ENCODE measurements around the gene LGALS1.
"Not testable (repeated sequence)": the region's sequence is repeated elsewhere in the genome, so short reads cannot be mapped to it uniquely, and the experiment has no call there.

Gene LGALS1

GRCh38 chr22:37650463-37651136 lies 24.8 kb upstream of the LGALS1 start:
- Mint-ChIP-seq H3K27ac (no peak overlapping the region), H3K4me3 (no peak overlapping the region), H3K4me1 (ENCODE audit: low read depth) (no peaks in the 10 kb centered on the region), H3K9me3 (no peaks in the 10 kb centered on the region), H3K27me3 (ENCODE audit: low read depth) (no peaks in the 10 kb centered on the region), H3K36me3 (ENCODE audit: low read depth) (peaks cover 38% of the 10 kb centered on the region)

GRCh38 chr22:37654563-37655251 lies 20.7 kb upstream of the LGALS1 start:
- no peaks in the 10 kb centered on the region for H3K9me3 Mint-ChIP-seq
- peaks cover 11% of the 10 kb centered on the region for H3K4me1 Mint-ChIP-seq (ENCODE audit: low read depth)
- no peaks in the 10 kb centered on the region for H3K27me3 Mint-ChIP-seq (ENCODE audit: low read depth)
- peaks cover 29% of the 10 kb centered on the region for H3K36me3 Mint-ChIP-seq (ENCODE audit: low read depth)
- H3K4me3 Mint-ChIP-seq, result no peak overlapping the region
- no peak overlapping the region for H3K27ac Mint-ChIP-seq

DNA sequence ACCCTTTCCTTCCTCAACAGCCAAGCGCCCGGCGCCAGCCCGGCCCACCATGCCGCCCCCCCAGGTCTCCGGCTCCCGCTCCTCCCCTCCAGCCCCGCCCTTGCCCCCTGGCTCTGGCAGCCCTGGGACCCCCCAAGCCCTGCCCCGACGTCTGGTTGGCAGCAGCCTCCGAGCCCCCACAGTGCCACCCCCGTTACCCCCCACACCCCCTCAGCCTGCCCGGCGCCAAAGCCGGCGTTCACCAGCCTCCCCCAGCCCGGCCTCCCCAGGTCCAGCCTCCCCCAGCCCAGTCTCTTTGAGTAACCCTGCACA lies 20.2 kb upstream of the LGALS1 start:
- no peak overlapping the region for H3K27ac Mint-ChIP-seq
- no peak overlapping the region for H3K4me3 Mint-ChIP-seq
- H3K36me3 Mint-ChIP-seq (ENCODE audit: low read depth), result peaks cover 25% of the 10 kb centered on the region
- peaks cover 16% of the 10 kb centered on the region for H3K4me1 Mint-ChIP-seq (ENCODE audit: low read depth)
- no peaks in the 10 kb centered on the region for H3K9me3 Mint-ChIP-seq
- H3K27me3 Mint-ChIP-seq (ENCODE audit: low read depth), result no peaks in the 10 kb centered on the region

- not testable (repeated sequence) for H3K9me3 Mint-ChIP-seq; H3K4me3 Mint-ChIP-seq; H3K27me3 Mint-ChIP-seq (ENCODE audit: low read depth)
- Mint-ChIP-seq H3K27ac (peak overlapping the region; percentile 49), H3K4me1 (ENCODE audit: low read depth) (peaks cover 25% of the 10 kb centered on the region), H3K36me3 (ENCODE audit: low read depth) (peaks cover 22% of the 10 kb centered on the region)
Measured at GRCh38 chr22:37656583-37656982, 18.9 kb upstream of the LGALS1 start.

GRCh38 chr22:37657590-37658132 lies 17.8 kb upstream of the LGALS1 start:
- H3K27me3 Mint-ChIP-seq (ENCODE audit: low read depth), result no peaks in the 10 kb centered on the region
- H3K9me3 Mint-ChIP-seq, result no peaks in the 10 kb centered on the region
- H3K36me3 Mint-ChIP-seq (ENCODE audit: low read depth), result peaks cover 18% of the 10 kb centered on the region
- H3K27ac Mint-ChIP-seq, result peak overlapping the region; percentile 93
- H3K4me3 Mint-ChIP-seq, result peak overlapping the region; percentile 91
- H3K4me1 Mint-ChIP-seq (ENCODE audit: low read depth), result peaks cover 31% of the 10 kb centered on the region

GRCh38 chr22:37658133-37659065 lies 17.0 kb upstream of the LGALS1 start, which contains the start of gene PDXP:
Gene PDXP, plus strand, starts transcription at chr22:37658723. Its CDS starts 60 bp downstream, at chr22:37658783.
- H3K27ac Mint-ChIP-seq, result peak within 1 kb of the TSS; percentile 93
- H3K36me3 Mint-ChIP-seq (ENCODE audit: low read depth), result peaks cover 13% of the 10 kb centered on the region
- no peaks in the 10 kb centered on the region for H3K9me3 Mint-ChIP-seq
- H3K4me3 Mint-ChIP-seq, result peak within 1 kb of the TSS; percentile 91
- no peaks in the 10 kb centered on the region for H3K27me3 Mint-ChIP-seq (ENCODE audit: low read depth)
- H3K4me1 Mint-ChIP-seq (ENCODE audit: low read depth), result peaks cover 31% of the 10 kb centered on the region

DNA sequence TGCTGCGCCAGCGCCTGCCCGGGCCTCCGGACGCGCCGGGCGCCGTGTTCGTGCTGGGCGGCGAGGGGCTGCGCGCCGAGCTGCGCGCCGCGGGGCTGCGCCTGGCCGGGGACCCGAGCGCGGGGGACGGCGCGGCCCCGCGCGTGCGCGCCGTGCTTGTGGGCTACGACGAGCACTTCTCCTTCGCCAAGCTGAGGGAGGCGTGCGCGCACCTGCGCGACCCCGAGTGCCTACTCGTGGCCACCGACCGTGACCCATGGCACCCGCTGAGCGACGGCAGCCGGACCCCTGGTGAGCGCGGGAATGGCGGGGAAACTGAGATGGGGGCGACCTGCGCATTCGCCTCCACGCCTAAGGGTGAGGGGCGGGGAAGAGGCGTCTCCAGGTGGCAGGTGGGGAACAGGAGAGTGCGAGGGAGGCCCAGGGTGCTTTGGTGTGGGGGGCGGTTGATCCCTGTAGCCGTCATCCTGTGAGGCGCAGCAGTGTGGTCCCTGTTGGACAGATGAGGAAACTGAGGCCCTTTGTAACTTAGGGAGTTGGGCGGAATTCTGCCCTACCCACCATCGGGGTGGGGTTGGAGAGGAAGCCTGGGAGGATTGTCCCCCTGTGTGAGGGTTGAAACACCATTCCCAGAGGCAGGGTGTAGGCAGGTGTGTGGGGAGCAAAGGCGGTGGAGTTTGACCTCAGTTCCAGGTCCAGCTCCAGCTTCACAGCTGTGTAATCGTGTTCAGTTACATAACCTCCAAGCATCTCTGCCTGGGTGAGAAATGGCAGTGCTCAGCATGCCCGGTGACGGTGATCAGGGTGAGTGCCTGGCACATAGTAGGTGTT lies 16.2 kb upstream of the LGALS1 start:
- H3K27me3 Mint-ChIP-seq (ENCODE audit: low read depth), result no peaks in the 10 kb centered on the region
- no peaks in the 10 kb centered on the region for H3K9me3 Mint-ChIP-seq
- peak overlapping the region; percentile 86 for H3K4me3 Mint-ChIP-seq
- peak overlapping the region; percentile 42 for H3K27ac Mint-ChIP-seq
- H3K36me3 Mint-ChIP-seq (ENCODE audit: low read depth), result peaks cover 9% of the 10 kb centered on the region
- H3K4me1 Mint-ChIP-seq (ENCODE audit: low read depth), result peaks cover 31% of the 10 kb centered on the region

GRCh38 chr22:37659897-37660708 lies 15.3 kb upstream of the LGALS1 start:
- H3K27ac Mint-ChIP-seq, result peak overlapping the region; percentile 42
- H3K4me3 Mint-ChIP-seq, result peak overlapping the region; percentile 86
- H3K27me3 Mint-ChIP-seq (ENCODE audit: low read depth), result no peaks in the 10 kb centered on the region
- H3K9me3 Mint-ChIP-seq, result no peaks in the 10 kb centered on the region
- peaks cover 31% of the 10 kb centered on the region for H3K4me1 Mint-ChIP-seq (ENCODE audit: low read depth)
- H3K36me3 Mint-ChIP-seq (ENCODE audit: low read depth), result peaks cover 5% of the 10 kb centered on the region

DNA sequence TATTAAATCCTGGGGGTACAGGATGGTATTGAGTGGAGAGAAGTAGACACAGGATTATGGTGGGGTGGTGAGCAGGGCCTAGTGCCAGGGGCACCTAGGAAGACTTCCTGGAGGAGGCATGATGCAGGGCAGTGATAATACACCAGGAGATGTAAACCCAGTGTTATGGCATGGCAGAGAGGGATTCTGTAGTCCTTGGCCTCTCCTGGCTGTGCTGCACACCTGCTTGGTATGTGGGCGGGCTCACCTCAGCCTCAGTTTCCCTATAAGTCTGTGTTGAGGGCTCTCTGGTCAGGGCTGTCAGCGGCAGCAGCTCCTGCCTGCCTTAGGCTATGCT lies 14.8 kb upstream of the LGALS1 start:
- H3K27me3 Mint-ChIP-seq (ENCODE audit: low read depth), result no peaks in the 10 kb centered on the region
- no peaks in the 10 kb centered on the region for H3K9me3 Mint-ChIP-seq
- H3K4me1 Mint-ChIP-seq (ENCODE audit: low read depth), result peaks cover 31% of the 10 kb centered on the region
- peak overlapping the region; percentile 86 for H3K4me3 Mint-ChIP-seq
- no peak overlapping the region for H3K27ac Mint-ChIP-seq
- peaks cover 5% of the 10 kb centered on the region for H3K36me3 Mint-ChIP-seq (ENCODE audit: low read depth)

DNA sequence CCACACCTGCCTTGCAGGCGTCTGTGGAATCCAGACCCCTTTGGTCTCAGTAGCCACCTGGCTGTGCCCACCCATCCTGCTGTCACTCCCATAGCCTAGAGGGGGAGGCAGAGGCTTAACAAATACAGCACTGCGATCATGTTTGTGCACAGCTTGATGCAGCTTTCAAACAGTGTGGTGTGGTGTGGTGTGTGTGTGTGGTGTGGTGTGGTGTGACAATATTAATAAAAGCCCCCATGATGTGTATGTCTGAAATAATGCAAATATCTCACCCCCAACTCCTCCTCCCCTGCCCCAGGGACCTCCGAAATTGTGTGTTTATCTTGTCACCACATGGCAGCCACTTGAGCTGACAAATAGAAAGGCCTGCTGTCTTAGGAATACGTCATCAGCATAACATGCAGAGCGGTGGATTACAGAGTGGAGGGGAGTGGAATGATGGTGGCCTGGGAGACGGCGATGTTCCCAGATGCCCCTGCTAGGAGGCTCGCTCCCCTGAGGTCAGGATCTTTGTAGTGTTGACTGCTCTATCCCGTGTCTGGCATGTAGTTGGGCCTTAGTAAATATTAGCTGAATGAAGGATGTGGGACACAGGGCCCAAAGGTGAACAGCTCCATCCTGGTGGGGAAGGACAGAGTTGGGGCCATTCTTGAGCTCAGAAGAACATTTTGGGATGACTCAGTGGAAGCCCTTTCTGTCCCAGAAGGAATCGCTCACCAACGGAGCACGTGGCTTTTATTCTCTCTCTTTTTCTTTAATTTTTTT lies 14.1 kb upstream of the LGALS1 start:
- Mint-ChIP-seq H3K36me3 (ENCODE audit: low read depth) (peaks cover 8% of the 10 kb centered on the region), H3K27ac (peak overlapping the region; percentile 14), H3K27me3 (ENCODE audit: low read depth) (no peaks in the 10 kb centered on the region), H3K4me3 (peak overlapping the region; percentile 56), H3K9me3 (no peaks in the 10 kb centered on the region), H3K4me1 (ENCODE audit: low read depth) (peaks cover 31% of the 10 kb centered on the region)

- Mint-ChIP-seq H3K36me3 (ENCODE audit: low read depth) (peaks cover 12% of the 10 kb centered on the region), H3K4me3 (no peak overlapping the region), H3K4me1 (ENCODE audit: low read depth) (peaks cover 35% of the 10 kb centered on the region), H3K9me3 (no peaks in the 10 kb centered on the region), H3K27ac (no peak overlapping the region), H3K27me3 (ENCODE audit: low read depth) (no peaks in the 10 kb centered on the region)
Measured at GRCh38 chr22:37662039-37662438, 13.4 kb upstream of the LGALS1 start.

DNA sequence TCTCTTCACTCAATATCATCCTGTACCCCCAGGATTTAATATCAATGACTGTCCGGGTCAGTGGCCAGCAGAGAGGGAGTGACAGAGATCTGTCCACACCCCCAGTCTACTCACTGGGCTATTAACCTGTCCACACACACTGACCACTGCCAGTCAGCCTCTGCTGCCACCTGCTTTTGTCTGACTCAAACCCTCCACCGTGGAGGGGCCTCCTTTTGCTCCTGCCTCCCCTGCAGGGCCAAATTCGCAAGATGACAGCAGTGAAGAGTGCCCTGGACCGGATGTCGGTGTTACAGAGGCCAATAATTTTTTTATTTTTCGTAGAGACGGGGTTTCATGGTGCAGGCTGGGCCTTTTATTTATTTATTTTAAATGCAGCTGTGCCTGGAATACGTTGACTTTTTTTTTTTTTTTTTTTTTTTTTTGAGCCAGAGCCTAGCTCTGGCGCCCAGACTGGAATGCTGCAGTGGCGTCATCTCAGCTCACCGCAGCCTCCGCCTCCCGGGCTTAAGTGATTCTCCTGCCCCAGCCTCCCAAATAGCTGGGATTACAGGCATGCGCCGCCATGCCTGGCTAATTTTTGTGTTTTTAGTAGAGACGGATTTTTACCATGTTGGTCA lies 11.8 kb upstream of the LGALS1 start:
- peaks cover 12% of the 10 kb centered on the region for H3K36me3 Mint-ChIP-seq (ENCODE audit: low read depth)
- no peaks in the 10 kb centered on the region for H3K9me3 Mint-ChIP-seq
- no peaks in the 10 kb centered on the region for H3K27me3 Mint-ChIP-seq (ENCODE audit: low read depth)
- H3K4me1 Mint-ChIP-seq (ENCODE audit: low read depth), result peaks cover 28% of the 10 kb centered on the region
- H3K27ac Mint-ChIP-seq, result no peak overlapping the region
- H3K4me3 Mint-ChIP-seq, result no peak overlapping the region

All from T-helper 1 cell treated with Interleukin-12 subunit alpha and Interleukin-12 subunit beta and Interleukin-4 antibody, amounts not matched to agents 30 μg/mL and 1 μg/mL, for 36 hours (primary cell).